ENCODE data around the gene ZNF865. TPM values are rescaled to one million over a fixed set of nuclear protein-coding genes. Genes with fewer than 3 reads are reported as not detected.

ZNF865 gene
- total RNA-seq, 1 experiment from 2014 or later = 5.5 TPM

DNA sequence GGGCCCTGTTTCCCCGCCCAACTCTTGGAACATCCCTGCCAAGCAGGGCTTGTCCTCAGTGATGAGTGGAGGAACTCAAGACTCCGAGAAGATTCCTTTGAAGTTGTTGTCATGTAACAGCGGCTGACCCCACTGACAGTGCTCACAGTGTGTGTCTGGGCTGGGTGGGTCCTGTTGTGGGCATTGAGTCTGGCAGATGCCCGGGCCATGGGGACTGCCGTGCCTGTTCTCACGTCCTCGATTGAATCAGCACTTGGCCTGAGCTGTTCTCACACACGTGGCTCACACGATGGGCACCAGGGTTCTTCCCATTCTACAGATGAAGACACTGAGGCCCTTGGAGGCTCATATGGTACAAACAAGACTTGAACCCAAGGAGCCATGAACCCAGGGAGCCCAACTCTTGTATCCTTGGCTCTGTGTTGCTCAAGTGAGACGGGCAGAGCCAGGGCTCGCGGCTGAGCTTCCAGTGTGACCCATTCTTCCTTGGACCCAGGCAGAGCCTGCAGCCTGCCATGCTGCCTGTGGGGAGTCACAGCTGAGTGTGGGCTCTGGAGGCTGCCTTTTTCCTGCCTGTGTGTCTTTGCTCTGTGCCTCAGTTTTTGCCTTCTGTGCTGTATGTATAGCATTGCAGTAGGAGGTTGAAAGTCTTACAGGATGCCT lies 61.0 kb downstream of the ZNF865 start:
- ChIA-PET POLR2A (ENCODE audit: unreplicated experiment) (no interaction called here), CTCF (interaction anchor here (0.5 kb wide), 1 partner anchor 164 kb away, joined by 7 read pairs; no protein-coding TSS in a partner anchor)
- H3K4me1 ChIP-seq (ENCODE audit: insufficient read depth, low read length) = no peaks in the 10 kb centered on the region
- ATAC-seq (no peak), DNase-seq (no peak)
- H3K79me2 ChIP-seq (ENCODE audit: low read length) = peaks cover 95% of the 10 kb centered on the region
- H3K4me3 ChIP-seq (ENCODE audit: low read length) = no peak overlapping the region
- no peaks in the 10 kb centered on the region for H3K9me3 ChIP-seq (ENCODE audit: low read length)
- H3K9ac ChIP-seq (ENCODE audit: low read length) = no peak overlapping the region
- H3F3A ChIP-seq (ENCODE audit: low read length, unreplicated experiment) = no peaks in the 10 kb centered on the region
- no peaks in the 10 kb centered on the region for H3K9me2 ChIP-seq (replicated peaks; ENCODE audit: low read length)
- no TSS peak for BruUV-seq (replicated peaks)
- H3K4me2 ChIP-seq (ENCODE audit: low read length) = no peak overlapping the region
- TF ChIP-seq EZH2 (IDR thresholded peaks at IDR 0.05; ENCODE audit: low read length, unreplicated experiment) (no peak), EZH2phosphoT487 (IDR thresholded peaks at IDR 0.05; ENCODE audit: borderline replicate concordance, low read length) (no peak)
- TF ChIP-seq, protein P1, sequence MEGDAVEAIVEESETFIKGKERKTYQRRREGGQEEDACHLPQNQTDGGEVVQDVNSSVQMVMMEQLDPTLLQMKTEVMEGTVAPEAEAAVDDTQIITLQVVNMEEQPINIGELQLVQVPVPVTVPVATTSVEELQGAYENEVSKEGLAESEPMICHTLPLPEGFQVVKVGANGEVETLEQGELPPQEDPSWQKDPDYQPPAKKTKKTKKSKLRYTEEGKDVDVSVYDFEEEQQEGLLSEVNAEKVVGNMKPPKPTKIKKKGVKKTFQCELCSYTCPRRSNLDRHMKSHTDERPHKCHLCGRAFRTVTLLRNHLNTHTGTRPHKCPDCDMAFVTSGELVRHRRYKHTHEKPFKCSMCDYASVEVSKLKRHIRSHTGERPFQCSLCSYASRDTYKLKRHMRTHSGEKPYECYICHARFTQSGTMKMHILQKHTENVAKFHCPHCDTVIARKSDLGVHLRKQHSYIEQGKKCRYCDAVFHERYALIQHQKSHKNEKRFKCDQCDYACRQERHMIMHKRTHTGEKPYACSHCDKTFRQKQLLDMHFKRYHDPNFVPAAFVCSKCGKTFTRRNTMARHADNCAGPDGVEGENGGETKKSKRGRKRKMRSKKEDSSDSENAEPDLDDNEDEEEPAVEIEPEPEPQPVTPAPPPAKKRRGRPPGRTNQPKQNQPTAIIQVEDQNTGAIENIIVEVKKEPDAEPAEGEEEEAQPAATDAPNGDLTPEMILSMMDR (conservative IDR thresholded peaks at IDR 0.05; ENCODE audit: low read depth, low read length) = no peak
- H3K27me3 ChIP-seq (ENCODE audit: low read length) = no peaks in the 10 kb centered on the region
- intact Hi-C loops (cut with micrococcal nuclease) = no loop called here
- H3K27ac ChIP-seq (ENCODE audit: low read length) = no peak overlapping the region
- no peak overlapping the region for H2AFZ ChIP-seq (ENCODE audit: low read length)
- H4K20me1 ChIP-seq (ENCODE audit: low read length) = peaks cover 58% of the 10 kb centered on the region
- H3K36me3 ChIP-seq (ENCODE audit: low read depth, low read length) = peaks cover 75% of the 10 kb centered on the region

Other genes with a start within 250 kb of the ZNF865 start
- not detected in 2 replicates for gene GARIN5B, start 242.4 kb upstream of the ZNF865 start, total RNA-seq (2014; rRNA removed)
- gene IL11, start 235.2 kb upstream of the ZNF865 start, total RNA-seq (2014; rRNA removed) = 7.5 and 10.7 TPM in 2 replicates
- gene TMEM190, start 228.8 kb upstream of the ZNF865 start, total RNA-seq (2014; rRNA removed) = not detected in 2 replicates
- gene TMEM238, start 221.4 kb upstream of the ZNF865 start, total RNA-seq (2014; rRNA removed) = 22.1 and 22.8 TPM in 2 replicates
- gene RPL28, start 219.7 kb upstream of the ZNF865 start, total RNA-seq (2014; rRNA removed) = 550 and 836 TPM in 2 replicates
- gene UBE2S, start 197.9 kb upstream of the ZNF865 start, total RNA-seq (2014; rRNA removed) = 2,068 and 2,245 TPM in 2 replicates
- not detected in 2 replicates for gene SHISA7, start 162.3 kb upstream of the ZNF865 start, total RNA-seq (2014; rRNA removed)
- gene ISOC2, start 144.0 kb upstream of the ZNF865 start, total RNA-seq (2014; rRNA removed) = 251 and 270 TPM in 2 replicates
- not detected in 2 replicates for gene C19orf85, start 140.9 kb upstream of the ZNF865 start, total RNA-seq (2014; rRNA removed)
- gene ZNF628, start 129.0 kb upstream of the ZNF865 start, total RNA-seq (2014; rRNA removed) = 11.8 and 24.2 TPM in 2 replicates
- gene NAT14, start 120.5 kb upstream of the ZNF865 start, total RNA-seq (2014; rRNA removed) = 17.5 and 21.0 TPM in 2 replicates
- gene SSC5D, start 117.2 kb upstream of the ZNF865 start, total RNA-seq (2014; rRNA removed) = 0.17 TPM in 1 of 2 replicates, not detected in the other
- gene SBK2, start 68.5 kb upstream of the ZNF865 start, total RNA-seq (2014; rRNA removed) = not detected in 2 replicates
- gene SBK3, start 60.1 kb upstream of the ZNF865 start, total RNA-seq (2014; rRNA removed) = 0.46 TPM in 1 of 2 replicates, not detected in the other
- 13.5 and 26.1 TPM in 2 replicates for gene ZNF579, start 24.8 kb upstream of the ZNF865 start, total RNA-seq (2014; rRNA removed)
- 11.6 and 11.7 TPM in 2 replicates for gene FIZ1, start 6.1 kb upstream of the ZNF865 start, total RNA-seq (2014; rRNA removed)
- gene ZNF524, start 5.4 kb upstream of the ZNF865 start, total RNA-seq (2014; rRNA removed) = 27.7 and 33.1 TPM in 2 replicates
- gene ZNF784, start 18.9 kb downstream of the ZNF865 start, total RNA-seq (2014; rRNA removed) = 9.0 and 18.0 TPM in 2 replicates
- gene ZNF580, start 35.4 kb downstream of the ZNF865 start, total RNA-seq (2014; rRNA removed) = 15.2 and 23.9 TPM in 2 replicates
- 25.6 and 37.5 TPM in 2 replicates for gene ZNF581, start 38.0 kb downstream of the ZNF865 start, total RNA-seq (2014; rRNA removed)
- 36.0 and 41.4 TPM in 2 replicates for gene CCDC106, start 42.6 kb downstream of the ZNF865 start, total RNA-seq (2014; rRNA removed)
- 343 and 360 TPM in 2 replicates for gene U2AF2, start 49.4 kb downstream of the ZNF865 start, total RNA-seq (2014; rRNA removed)
- 203 and 240 TPM in 2 replicates for gene EPN1, start 69.6 kb downstream of the ZNF865 start, total RNA-seq (2014; rRNA removed)
- gene NLRP9, start 132.8 kb downstream of the ZNF865 start, total RNA-seq (2014; rRNA removed) = not detected in 2 replicates
- gene RFPL4A, start 153.4 kb downstream of the ZNF865 start, total RNA-seq (2014; rRNA removed) = not detected in 2 replicates
- not detected in 2 replicates for gene RFPL4AL1, start 163.5 kb downstream of the ZNF865 start, total RNA-seq (2014; rRNA removed)
- 0.15 and 0.23 TPM in 2 replicates for gene NLRP11, start 226.4 kb downstream of the ZNF865 start, total RNA-seq (2014; rRNA removed)
- gene NLRP4, start 230.9 kb downstream of the ZNF865 start, total RNA-seq (2014; rRNA removed) = not detected in 2 replicates

Data from PC-3 (cell line).